ENCODE results near the gene LMO1.

DNA sequence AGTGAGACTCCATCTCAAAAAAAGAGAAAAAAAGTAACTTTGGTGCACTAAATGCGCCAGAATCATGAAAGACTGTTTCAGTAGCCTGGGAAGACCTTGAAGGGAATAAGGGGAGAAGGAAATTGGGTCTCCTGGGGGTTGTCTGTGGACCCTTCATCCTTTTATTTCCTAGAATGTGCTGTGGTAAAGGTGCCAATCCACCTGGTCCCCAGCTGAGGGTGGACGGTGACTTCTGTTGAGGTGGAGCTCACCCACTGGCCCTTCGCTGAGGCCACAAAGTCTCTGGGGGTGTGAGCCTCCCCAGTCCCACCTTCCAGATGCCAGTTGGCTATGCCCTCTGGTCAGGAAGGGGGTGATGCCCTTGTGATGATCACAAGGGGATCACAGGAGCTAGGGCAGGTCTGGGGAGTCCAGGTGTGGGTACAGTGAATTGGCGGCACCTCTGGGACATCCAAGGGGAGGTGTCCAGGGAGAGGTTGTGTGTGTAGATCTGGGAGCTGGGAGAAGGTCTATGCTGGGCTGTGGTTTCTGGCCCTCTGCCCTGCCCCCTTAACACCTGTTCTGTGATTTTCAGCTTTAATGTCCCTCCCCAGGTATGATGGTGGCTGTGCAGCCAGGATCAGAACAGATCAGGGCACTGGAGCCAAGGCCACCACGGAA is 34.2 kb upstream of the LMO1 start:
- TF ChIP-seq TBP (IDR thresholded peaks at IDR 0.05; ENCODE audit: low read depth, low read length) = no peak
- TF ChIP-seq, protein P1, sequence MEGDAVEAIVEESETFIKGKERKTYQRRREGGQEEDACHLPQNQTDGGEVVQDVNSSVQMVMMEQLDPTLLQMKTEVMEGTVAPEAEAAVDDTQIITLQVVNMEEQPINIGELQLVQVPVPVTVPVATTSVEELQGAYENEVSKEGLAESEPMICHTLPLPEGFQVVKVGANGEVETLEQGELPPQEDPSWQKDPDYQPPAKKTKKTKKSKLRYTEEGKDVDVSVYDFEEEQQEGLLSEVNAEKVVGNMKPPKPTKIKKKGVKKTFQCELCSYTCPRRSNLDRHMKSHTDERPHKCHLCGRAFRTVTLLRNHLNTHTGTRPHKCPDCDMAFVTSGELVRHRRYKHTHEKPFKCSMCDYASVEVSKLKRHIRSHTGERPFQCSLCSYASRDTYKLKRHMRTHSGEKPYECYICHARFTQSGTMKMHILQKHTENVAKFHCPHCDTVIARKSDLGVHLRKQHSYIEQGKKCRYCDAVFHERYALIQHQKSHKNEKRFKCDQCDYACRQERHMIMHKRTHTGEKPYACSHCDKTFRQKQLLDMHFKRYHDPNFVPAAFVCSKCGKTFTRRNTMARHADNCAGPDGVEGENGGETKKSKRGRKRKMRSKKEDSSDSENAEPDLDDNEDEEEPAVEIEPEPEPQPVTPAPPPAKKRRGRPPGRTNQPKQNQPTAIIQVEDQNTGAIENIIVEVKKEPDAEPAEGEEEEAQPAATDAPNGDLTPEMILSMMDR (IDR thresholded peaks at IDR 0.05; ENCODE audit: control extremely low read depth in 1 of 3, insufficient read depth in 1 of 3, low read depth in 1 of 3, low read length in 3 of 3) = no peak
